ENCODE data around the gene VNN1. TPM values are rescaled to one million over a fixed set of nuclear protein-coding genes. Genes with fewer than 3 reads are reported as not detected.

The VNN1 gene
- total RNA-seq, 1 donor from 2014 or later: 0.07 TPM

DNA sequence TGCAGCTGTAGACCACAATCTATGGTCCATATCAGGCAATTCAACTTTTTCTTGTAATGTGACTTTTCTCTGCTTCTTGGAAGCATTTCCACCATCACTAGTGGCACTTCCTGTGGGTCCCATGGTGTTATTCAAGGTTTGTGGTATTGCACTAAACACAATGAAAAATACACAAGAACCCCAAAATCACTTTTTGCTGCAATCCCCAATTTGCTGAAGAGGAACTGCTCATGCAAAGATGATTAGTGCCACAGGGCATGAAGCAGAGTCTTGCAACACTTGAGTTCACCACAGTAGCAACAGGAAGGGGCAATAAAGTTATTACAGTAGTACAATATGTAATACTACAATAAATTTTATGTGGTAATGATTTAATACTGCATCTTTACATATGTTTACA, 38.1 kb downstream of the VNN1 start:
- Mint-ChIP-seq H3K36me3 (ENCODE audit: low read depth, unreplicated experiment) (no peaks in the 10 kb centered on the region), H3K27me3 (ENCODE audit: low read depth, unreplicated experiment) (no peaks in the 10 kb centered on the region)
- no peak for FAIRE-seq

DNA sequence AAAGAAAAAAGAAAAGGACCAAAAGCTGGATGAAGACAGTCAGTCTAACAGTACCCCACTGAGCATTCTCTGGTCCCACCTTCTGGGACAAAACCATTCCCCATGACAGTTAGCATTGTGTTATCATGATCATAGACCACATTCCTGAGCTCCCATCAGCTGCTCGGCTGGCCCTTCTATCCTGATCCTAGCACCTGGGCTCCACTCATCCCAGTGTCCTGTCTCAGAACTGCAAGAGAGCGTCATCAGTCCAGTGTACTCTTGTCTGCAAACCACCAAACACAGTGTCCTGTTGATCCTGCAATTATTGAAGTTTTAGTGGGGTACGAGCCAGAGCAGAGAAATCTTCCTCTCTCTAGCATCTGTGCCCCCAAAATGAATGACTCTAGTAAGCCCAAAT, 38.9 kb downstream of the VNN1 start:
- Histone ChIP-seq H3K27ac (ENCODE audit: low read depth, low read length) (no peak overlapping the region), H3K27me3 (ENCODE audit: insufficient read depth, low read length) (no peaks in the 10 kb centered on the region), H3K4me1 (ENCODE audit: insufficient read depth, low read length) (no peaks in the 10 kb centered on the region), H2AFZ (ENCODE audit: low read depth, low read length) (no peak overlapping the region), H3K4me3 (ENCODE audit: insufficient read depth, low read depth, low read length) (no peak overlapping the region), H3K9ac (ENCODE audit: low read length) (no peak overlapping the region), H4K20me1 (ENCODE audit: insufficient read depth, low read length) (no peaks in the 10 kb centered on the region), H3K79me2 (ENCODE audit: insufficient read depth, low read length) (no peaks in the 10 kb centered on the region), H3K4me2 (ENCODE audit: low read length) (no peak overlapping the region), H3K36me3 (ENCODE audit: insufficient read depth, low read length) (no peaks in the 10 kb centered on the region), H3K9me3 (ENCODE audit: insufficient read depth, low read depth, low read length) (no peaks in the 10 kb centered on the region)
- Mint-ChIP-seq H3K4me3 (ENCODE audit: unreplicated experiment) (no peak overlapping the region), H3K4me1 (ENCODE audit: low read depth, unreplicated experiment) (peaks cover 2% of the 10 kb centered on the region), H3K9me3 (ENCODE audit: unreplicated experiment) (no peaks in the 10 kb centered on the region), H3K36me3 (ENCODE audit: low read depth, unreplicated experiment) (no peaks in the 10 kb centered on the region), H3K27me3 (ENCODE audit: low read depth, unreplicated experiment) (no peaks in the 10 kb centered on the region), H3K27ac (ENCODE audit: unreplicated experiment) (no peak overlapping the region)
- TF ChIP-seq, protein P1, sequence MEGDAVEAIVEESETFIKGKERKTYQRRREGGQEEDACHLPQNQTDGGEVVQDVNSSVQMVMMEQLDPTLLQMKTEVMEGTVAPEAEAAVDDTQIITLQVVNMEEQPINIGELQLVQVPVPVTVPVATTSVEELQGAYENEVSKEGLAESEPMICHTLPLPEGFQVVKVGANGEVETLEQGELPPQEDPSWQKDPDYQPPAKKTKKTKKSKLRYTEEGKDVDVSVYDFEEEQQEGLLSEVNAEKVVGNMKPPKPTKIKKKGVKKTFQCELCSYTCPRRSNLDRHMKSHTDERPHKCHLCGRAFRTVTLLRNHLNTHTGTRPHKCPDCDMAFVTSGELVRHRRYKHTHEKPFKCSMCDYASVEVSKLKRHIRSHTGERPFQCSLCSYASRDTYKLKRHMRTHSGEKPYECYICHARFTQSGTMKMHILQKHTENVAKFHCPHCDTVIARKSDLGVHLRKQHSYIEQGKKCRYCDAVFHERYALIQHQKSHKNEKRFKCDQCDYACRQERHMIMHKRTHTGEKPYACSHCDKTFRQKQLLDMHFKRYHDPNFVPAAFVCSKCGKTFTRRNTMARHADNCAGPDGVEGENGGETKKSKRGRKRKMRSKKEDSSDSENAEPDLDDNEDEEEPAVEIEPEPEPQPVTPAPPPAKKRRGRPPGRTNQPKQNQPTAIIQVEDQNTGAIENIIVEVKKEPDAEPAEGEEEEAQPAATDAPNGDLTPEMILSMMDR (IDR thresholded peaks at IDR 0.05; ENCODE audit: insufficient read depth, low read depth, low read length): no peak
- TF ChIP-seq EZH2 (IDR thresholded peaks at IDR 0.05; ENCODE audit: insufficient read depth, low read length): no peak
- FAIRE-seq: no peak
- no peak for DNase-seq (ENCODE audit: low read depth)

More for the DNA sequence above, 38.1 kb downstream of the VNN1 start:
- H3K4me3 ChIP-seq (ENCODE audit: insufficient read depth, low read depth, low read length): no peak overlapping the region
- no peaks in the 10 kb centered on the region for H3K36me3 ChIP-seq (ENCODE audit: insufficient read depth, low read length)
- TF ChIP-seq EZH2 (IDR thresholded peaks at IDR 0.05; ENCODE audit: insufficient read depth, low read length): no peak
- TF ChIP-seq, protein P1 (IDR thresholded peaks at IDR 0.05; ENCODE audit: insufficient read depth, low read depth, low read length): no peak
- no peak overlapping the region for H3K9ac ChIP-seq (ENCODE audit: low read length)
- Mint-ChIP-seq H3K9me3 (ENCODE audit: unreplicated experiment) (no peaks in the 10 kb centered on the region), H3K27ac (ENCODE audit: unreplicated experiment) (no peak overlapping the region), H3K4me1 (ENCODE audit: low read depth, unreplicated experiment) (peaks cover 2% of the 10 kb centered on the region), H3K4me3 (ENCODE audit: unreplicated experiment) (no peak overlapping the region)
- H3K4me1 ChIP-seq (ENCODE audit: insufficient read depth, low read length): no peaks in the 10 kb centered on the region
- no peaks in the 10 kb centered on the region for H3K27me3 ChIP-seq (ENCODE audit: insufficient read depth, low read length)
- no peak for DNase-seq (ENCODE audit: low read depth)
- H3K9me3 ChIP-seq (ENCODE audit: insufficient read depth, low read depth, low read length): no peaks in the 10 kb centered on the region
- no peak overlapping the region for H2AFZ ChIP-seq (ENCODE audit: low read depth, low read length)
- no peak overlapping the region for H3K4me2 ChIP-seq (ENCODE audit: low read length)
- no peaks in the 10 kb centered on the region for H3K79me2 ChIP-seq (ENCODE audit: insufficient read depth, low read length)
- no peak overlapping the region for H3K27ac ChIP-seq (ENCODE audit: low read depth, low read length)
- no peaks in the 10 kb centered on the region for H4K20me1 ChIP-seq (ENCODE audit: insufficient read depth, low read length)

DNA sequence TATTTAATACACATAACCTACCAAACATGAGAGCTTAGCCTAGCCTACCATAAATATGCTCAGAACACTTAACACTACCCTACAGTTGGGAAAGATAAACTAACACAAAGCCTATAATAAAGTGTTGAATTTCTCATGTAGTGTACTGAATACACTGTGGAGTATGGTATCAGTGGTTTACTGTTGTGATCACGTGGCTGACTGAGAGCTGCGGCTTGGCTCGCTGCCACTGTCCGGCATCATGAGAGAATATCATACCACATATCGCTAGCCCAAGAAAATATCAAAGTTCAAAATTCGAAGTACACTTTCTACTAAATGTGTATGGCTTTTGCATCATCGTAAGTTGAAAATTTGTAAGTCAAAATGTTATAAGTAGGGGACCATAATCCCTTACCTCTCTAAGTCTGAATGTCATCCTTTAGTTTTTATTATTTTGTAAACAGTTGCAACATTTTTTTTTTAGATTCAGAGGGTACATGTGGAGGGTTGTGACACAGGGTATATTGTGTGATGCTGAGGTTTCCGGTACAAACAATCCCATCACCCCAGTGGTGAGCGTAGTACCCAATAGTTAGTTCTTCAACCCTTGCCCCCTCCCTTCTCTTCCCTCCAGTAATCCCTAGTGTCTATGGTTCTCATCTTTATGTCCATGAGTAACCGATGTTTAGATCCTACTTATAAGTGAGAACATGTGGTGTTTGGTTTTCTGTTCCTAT, 40.3 kb downstream of the VNN1 start:
- H3K4me1 Mint-ChIP-seq (ENCODE audit: low read depth, unreplicated experiment): no peaks in the 10 kb centered on the region
- no peak overlapping the region for H3K4me3 Mint-ChIP-seq (ENCODE audit: unreplicated experiment)
- DNase-seq (ENCODE audit: low read depth): no peak
- H3K9me3 Mint-ChIP-seq (ENCODE audit: unreplicated experiment): no peaks in the 10 kb centered on the region
- Histone ChIP-seq H3K4me3 (ENCODE audit: insufficient read depth, low read depth, low read length) (no peak overlapping the region), H3K79me2 (ENCODE audit: insufficient read depth, low read length) (no peaks in the 10 kb centered on the region), H3K27ac (ENCODE audit: low read depth, low read length) (no peak overlapping the region), H3K4me1 (ENCODE audit: insufficient read depth, low read length) (no peaks in the 10 kb centered on the region), H4K20me1 (ENCODE audit: insufficient read depth, low read length) (no peaks in the 10 kb centered on the region), H3K36me3 (ENCODE audit: insufficient read depth, low read length) (no peaks in the 10 kb centered on the region), H2AFZ (ENCODE audit: low read depth, low read length) (no peak overlapping the region), H3K9me3 (ENCODE audit: insufficient read depth, low read depth, low read length) (no peaks in the 10 kb centered on the region), H3K9ac (ENCODE audit: low read length) (no peak overlapping the region), H3K27me3 (ENCODE audit: insufficient read depth, low read length) (no peaks in the 10 kb centered on the region), H3K4me2 (ENCODE audit: low read length) (no peak overlapping the region)
- no peak for FAIRE-seq
- no peak overlapping the region for H3K27ac Mint-ChIP-seq (ENCODE audit: unreplicated experiment)
- H3K27me3 Mint-ChIP-seq (ENCODE audit: low read depth, unreplicated experiment): no peaks in the 10 kb centered on the region
- TF ChIP-seq EZH2 (IDR thresholded peaks at IDR 0.05; ENCODE audit: insufficient read depth, low read length): no peak
- TF ChIP-seq, protein P1 (IDR thresholded peaks at IDR 0.05; ENCODE audit: insufficient read depth, low read depth, low read length): no peak
- H3K36me3 Mint-ChIP-seq (ENCODE audit: low read depth, unreplicated experiment): no peaks in the 10 kb centered on the region
